ENCODE measurements around the gene PTGES3L.
A peak's percentile ranks its signal among the peaks of the same experiment; 100 is the strongest.
"Not testable (repeated sequence)": the region's sequence is repeated elsewhere in the genome, so short reads cannot be mapped to it uniquely, and the experiment has no call there.

PTGES3L gene

DNA sequence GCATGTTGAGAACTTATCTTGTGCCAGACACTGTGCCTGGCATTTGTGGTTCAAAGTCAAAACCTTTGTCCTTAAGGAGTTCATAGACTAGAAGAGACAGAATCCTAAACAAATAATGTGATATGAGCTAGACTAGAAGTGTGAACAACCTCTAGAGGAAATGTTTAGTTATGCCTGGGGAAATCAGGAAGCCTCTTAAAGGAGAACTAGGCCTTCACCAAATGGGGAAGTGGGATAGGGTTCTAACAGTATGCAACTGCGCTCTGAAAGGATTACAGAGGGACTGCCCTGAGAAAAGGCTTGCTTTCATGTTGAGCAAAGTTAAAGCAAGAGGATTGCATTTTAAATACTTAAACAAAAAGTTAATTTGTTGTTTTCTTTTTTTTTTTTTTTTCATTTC is 5.3 kb upstream of the PTGES3L start:
- TF ChIP-seq, protein P1, sequence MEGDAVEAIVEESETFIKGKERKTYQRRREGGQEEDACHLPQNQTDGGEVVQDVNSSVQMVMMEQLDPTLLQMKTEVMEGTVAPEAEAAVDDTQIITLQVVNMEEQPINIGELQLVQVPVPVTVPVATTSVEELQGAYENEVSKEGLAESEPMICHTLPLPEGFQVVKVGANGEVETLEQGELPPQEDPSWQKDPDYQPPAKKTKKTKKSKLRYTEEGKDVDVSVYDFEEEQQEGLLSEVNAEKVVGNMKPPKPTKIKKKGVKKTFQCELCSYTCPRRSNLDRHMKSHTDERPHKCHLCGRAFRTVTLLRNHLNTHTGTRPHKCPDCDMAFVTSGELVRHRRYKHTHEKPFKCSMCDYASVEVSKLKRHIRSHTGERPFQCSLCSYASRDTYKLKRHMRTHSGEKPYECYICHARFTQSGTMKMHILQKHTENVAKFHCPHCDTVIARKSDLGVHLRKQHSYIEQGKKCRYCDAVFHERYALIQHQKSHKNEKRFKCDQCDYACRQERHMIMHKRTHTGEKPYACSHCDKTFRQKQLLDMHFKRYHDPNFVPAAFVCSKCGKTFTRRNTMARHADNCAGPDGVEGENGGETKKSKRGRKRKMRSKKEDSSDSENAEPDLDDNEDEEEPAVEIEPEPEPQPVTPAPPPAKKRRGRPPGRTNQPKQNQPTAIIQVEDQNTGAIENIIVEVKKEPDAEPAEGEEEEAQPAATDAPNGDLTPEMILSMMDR (IDR thresholded peaks at IDR 0.05; ENCODE audit: extremely low read depth, missing control alignments), result no peak
- DNase-seq (ENCODE audit: low spot score), result peak; percentile 72

GRCh38 chr17:42982266-42982665 is 2.4 kb upstream of the PTGES3L start:
- TF ChIP-seq, protein P1 (IDR thresholded peaks at IDR 0.05; ENCODE audit: extremely low read depth, missing control alignments), result no peak
- no peak for DNase-seq (ENCODE audit: low spot score)

GRCh38 chr17:42980766-42981397 is 1.0 kb upstream of the PTGES3L start:
- TF ChIP-seq, protein P1 (IDR thresholded peaks at IDR 0.05; ENCODE audit: extremely low read depth, missing control alignments), result no peak
- DNase-seq (ENCODE audit: low spot score), result peak; percentile 81

DNA sequence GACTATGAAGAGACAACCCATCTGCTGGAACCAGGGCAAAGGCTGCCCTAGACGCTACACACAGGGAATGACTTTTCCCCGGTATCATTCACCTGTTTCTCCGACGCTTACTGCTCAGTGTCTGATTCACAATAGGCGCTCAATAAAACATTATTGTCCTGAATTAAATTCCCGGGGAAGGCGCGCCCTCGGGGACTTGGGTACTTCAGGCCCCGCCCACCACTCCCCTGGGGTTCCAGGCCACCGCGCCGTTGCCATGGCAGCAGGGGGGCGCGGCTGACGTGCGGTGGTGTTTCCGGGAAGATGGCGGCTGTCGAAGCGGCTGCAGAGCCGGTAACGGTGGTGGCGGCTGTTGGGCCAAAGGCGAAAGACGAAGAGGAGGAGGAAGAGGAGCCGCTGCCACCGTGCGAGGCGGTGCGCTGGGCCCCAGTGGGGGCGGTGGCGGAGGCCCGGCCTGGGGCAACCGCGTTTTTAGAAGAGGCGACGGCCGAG is 440 bp upstream of the PTGES3L start, which contains the start of gene RUNDC1:
Gene RUNDC1, plus strand, starts transcription at position 292 of the 492 bp plus-strand sequence. Its CDS starts 12 bp downstream, at position 304.
- TF ChIP-seq, protein P1 (IDR thresholded peaks at IDR 0.05; ENCODE audit: extremely low read depth, missing control alignments), result no peak
- peak; percentile 97 for DNase-seq (ENCODE audit: low spot score)

DNA sequence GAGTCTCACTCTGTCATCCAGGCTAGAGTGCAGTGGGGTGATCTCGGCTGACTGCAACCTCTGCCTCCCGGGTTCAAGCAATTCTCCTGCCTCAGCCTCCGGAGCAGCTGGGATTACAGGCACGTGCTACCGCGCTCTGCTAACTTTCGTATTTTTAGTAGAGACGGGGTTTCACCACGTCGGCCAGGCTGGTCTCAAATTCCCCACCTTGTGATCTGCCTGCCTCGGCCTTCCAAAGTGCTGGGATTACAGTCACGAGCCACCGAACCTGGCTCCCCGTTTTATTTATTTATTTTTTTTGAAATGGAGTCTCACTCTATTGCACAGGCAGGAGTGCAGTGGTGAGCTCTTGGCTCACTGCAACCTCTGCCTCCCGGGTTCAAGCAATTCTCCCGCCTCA is 4.2 kb downstream of the PTGES3L start:
- DNase-seq (ENCODE audit: low spot score), result not testable (repeated sequence)

DNA sequence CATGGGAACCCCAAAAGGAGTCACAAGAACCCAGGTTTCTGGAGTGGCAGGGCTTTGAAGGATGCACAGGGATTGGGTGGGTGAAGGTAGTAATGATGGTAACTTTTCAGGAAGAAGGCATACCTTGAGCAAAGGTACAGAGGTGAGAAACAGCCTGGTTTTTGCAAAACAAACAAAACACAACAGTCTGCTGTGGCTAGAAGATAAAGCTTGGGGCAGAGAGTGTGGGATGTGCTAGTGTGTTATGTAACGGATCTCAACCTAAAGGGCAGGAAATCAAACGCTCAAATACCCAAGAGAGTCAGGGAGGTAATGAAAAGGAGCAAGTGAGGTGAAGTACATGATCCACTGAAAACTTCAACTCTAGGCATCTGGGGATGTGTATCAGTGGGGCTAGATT is 4.6 kb downstream of the PTGES3L start:
- TF ChIP-seq, protein P1 (IDR thresholded peaks at IDR 0.05; ENCODE audit: extremely low read depth, missing control alignments), result no peak
- DNase-seq (ENCODE audit: low spot score), result no peak

GRCh38 chr17:42973323-42973722 is 6.6 kb downstream of the PTGES3L start:
- not testable (repeated sequence) for DNase-seq (ENCODE audit: low spot score)

DNA sequence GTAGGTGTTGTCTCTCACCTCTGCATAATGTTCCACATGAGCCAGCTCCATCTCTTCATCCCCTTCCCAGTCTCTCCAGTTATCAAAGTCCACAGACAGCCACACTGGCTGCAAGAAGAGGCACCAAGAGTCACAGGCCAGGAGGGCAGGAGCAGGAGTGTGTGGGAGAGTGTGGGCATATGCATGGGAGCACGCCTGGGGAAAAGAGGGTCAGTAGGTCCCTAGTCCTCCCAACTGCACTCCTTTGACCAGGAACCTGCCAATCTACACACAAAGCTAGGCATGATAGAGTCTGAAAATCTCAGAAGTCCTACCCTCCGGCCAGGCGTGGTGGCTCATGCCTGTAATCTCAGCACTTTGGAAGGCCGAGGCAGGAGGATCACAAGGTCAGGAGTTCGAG is 8.3 kb downstream of the PTGES3L start:
- TF ChIP-seq, protein P1 (IDR thresholded peaks at IDR 0.05; ENCODE audit: extremely low read depth, missing control alignments), result no peak

More for the DNA sequence above, 8.3 kb downstream of the PTGES3L start:
- DNase-seq (ENCODE audit: low spot score), result no peak

All from GM20000 (cell line).